HG03565 (cell line): ENCODE measurements around the gene GPR137C.

Experiments used
- ATAC-seq: cut with Tn5 transposase; IDR thresholded peaks from one replicate; pipeline ENCODE4 v1.9.1; 2021; ENCODE audit warnings: mild to moderate bottlenecking, moderate library complexity; ENCODE audit not compliant: unreplicated experiment

The GPR137C gene

GRCh38 chr14:52552063-52552988 is at the start of gene GPR137C, which contains the start of gene TXNDC16:
Gene GPR137C (plus strand): TSS chr14:52552836. CDS start chr14:52553148, 312 bp downstream.
Gene TXNDC16 (minus strand): TSS chr14:52552505. CDS start chr14:52543557, 8,948 bp downstream.
- ATAC-seq = peak; percentile 94

- no peak for ATAC-seq
Measured at GRCh38 chr14:52513249-52513648, 39.4 kb upstream of the GPR137C start.

- ATAC-seq = no peak
Measured at GRCh38 chr14:52514046-52514811, 38.4 kb upstream of the GPR137C start.

- no peak for ATAC-seq
Measured at GRCh38 chr14:52522033-52522432, 30.6 kb upstream of the GPR137C start.

- ATAC-seq = no peak
Measured at GRCh38 chr14:52522581-52523345, 29.9 kb upstream of the GPR137C start.

GRCh38 chr14:52527052-52527451 is 25.6 kb upstream of the GPR137C start:
- ATAC-seq = no peak

GRCh38 chr14:52531481-52531880 is 21.2 kb upstream of the GPR137C start:
- ATAC-seq = no peak

GRCh38 chr14:52536269-52536668 is 16.4 kb upstream of the GPR137C start:
- no peak for ATAC-seq

GRCh38 chr14:52538623-52539022 is 14.0 kb upstream of the GPR137C start:
- no peak for ATAC-seq

- ATAC-seq = no peak
Measured at GRCh38 chr14:52545584-52546317, 6.9 kb upstream of the GPR137C start.

GRCh38 chr14:52546318-52546670 is 6.3 kb upstream of the GPR137C start:
- no peak for ATAC-seq

GRCh38 chr14:52547027-52547426 is 5.6 kb upstream of the GPR137C start:
- no peak for ATAC-seq

GRCh38 chr14:52547526-52547925 is 5.1 kb upstream of the GPR137C start:
- ATAC-seq = no peak

GRCh38 chr14:52550661-52551060 is 2.0 kb upstream of the GPR137C start:
- no peak for ATAC-seq

GRCh38 chr14:52551205-52551604 is 1.4 kb upstream of the GPR137C start:
- ATAC-seq = no peak

GRCh38 chr14:52551696-52552062 is 957 bp upstream of the GPR137C start:
- ATAC-seq = no peak

GRCh38 chr14:52553002-52553670 is 500 bp downstream of the GPR137C start:
- no peak for ATAC-seq

GRCh38 chr14:52553671-52554575 is 1.3 kb downstream of the GPR137C start:
- no peak for ATAC-seq

GRCh38 chr14:52558688-52559087 is 6.1 kb downstream of the GPR137C start:
- ATAC-seq = no peak
